ENCODE results near the gene CAMKK1. TPM values are rescaled to one million over a fixed set of nuclear protein-coding genes. Genes with fewer than 3 reads are reported as not detected.

The CAMKK1 gene
- total and polyA plus RNA-seq, 9 of the 15 experiments (the other 6 are each of a cell fraction or from before 2014, with no cell fraction given) = 0.34 to 7.5 (median 4.9) TPM

GRCh38 chr17:3893003-3893719, at the start of gene CAMKK1 (continued):
- TF ChIP-seq POLR2AphosphoS5 (IDR thresholded peaks at IDR 0.05; ENCODE audit: control insufficient read depth, insufficient read depth, low read depth, low read length) = 0 out of 2 replicates have a peak, but pooled peaks have one; percentile 16
- no peak for TF ChIP-seq HMBOX1 (IDR thresholded peaks at IDR 0.05)
- TF ChIP-seq OTX1 (CRISPR knock-in tag; IDR thresholded peaks at IDR 0.05) = no peak
- no peak for TF ChIP-seq ESRRB (CRISPR knock-in tag; IDR thresholded peaks at IDR 0.05; ENCODE audit: borderline replicate concordance)
- no peak for TF ChIP-seq CEBPB (tag; IDR thresholded peaks at IDR 0.05)
- no peak for TF ChIP-seq BRF2 (IDR thresholded peaks at IDR 0.05; ENCODE audit: borderline replicate concordance, insufficient read depth, insufficient read length)
- no peak for TF ChIP-seq STAT6 (CRISPR knock-in tag; IDR thresholded peaks at IDR 0.05)
- TF ChIP-seq SMARCC2 (IDR thresholded peaks at IDR 0.05; ENCODE audit: low read depth) = no peak
- peak; percentile 56 for TF ChIP-seq ATF7 (IDR thresholded peaks at IDR 0.05)
- no peak for TF ChIP-seq ZNF263 (CRISPR knock-in tag; IDR thresholded peaks at IDR 0.05; ENCODE audit: borderline replicate concordance)
- TF ChIP-seq MXI1 (IDR thresholded peaks at IDR 0.05; ENCODE audit: low read depth, low read length) = no peak
- TF ChIP-seq ATF4 (CRISPR knock-in tag; IDR thresholded peaks at IDR 0.05) = peak; percentile 17; the same call in 1 of the 2 replicates
- TF ChIP-seq TCF15 (CRISPR knock-in tag; IDR thresholded peaks at IDR 0.05) = no peak
- TF ChIP-seq SMAD3 (CRISPR knock-in tag; conservative IDR thresholded peaks at IDR 0.05) = no peak
- TF ChIP-seq SMAD4 (CRISPR knock-in tag; conservative IDR thresholded peaks at IDR 0.05) = no peak
- no peak for TF ChIP-seq NFIX (CRISPR knock-in tag; IDR thresholded peaks at IDR 0.05; ENCODE audit: low read depth)
- no peak for TF ChIP-seq ZBTB5 (IDR thresholded peaks at IDR 0.05)
- peak; percentile 66; the same call in 1 of the 2 replicates for TF ChIP-seq KLF1 (tag; IDR thresholded peaks at IDR 0.05)
